HG02840 (cell line): Measurements from ENCODE around the gene JMJD7.

Experiments used
- ATAC-seq: cut with Tn5 transposase; IDR thresholded peaks from one replicate; pipeline ENCODE4 v1.9.1; 2021; ENCODE audit warnings: mild to moderate bottlenecking, moderate library complexity, moderate number of reproducible peaks; ENCODE audit not compliant: unreplicated experiment, low FRiP score

The JMJD7 gene

DNA sequence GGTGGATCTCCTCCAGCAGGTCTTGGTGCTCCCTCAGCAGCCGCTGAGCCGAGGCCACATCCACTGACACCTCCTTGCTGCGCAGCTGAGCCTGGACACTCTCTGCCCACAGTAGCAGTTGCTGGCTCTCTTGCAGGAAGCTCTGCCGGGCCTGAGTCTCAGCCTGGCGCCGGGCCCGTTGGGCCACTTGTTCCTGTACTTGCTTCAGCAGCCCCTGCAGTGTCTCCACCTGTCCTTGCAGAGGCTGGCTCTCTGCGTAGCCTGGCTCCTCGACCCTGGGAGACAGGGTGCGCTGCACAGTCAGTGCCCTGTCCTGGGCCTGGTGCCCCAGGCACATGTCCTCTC lies 50.4 kb downstream of the JMJD7 start:
- no peak for ATAC-seq

DNA sequence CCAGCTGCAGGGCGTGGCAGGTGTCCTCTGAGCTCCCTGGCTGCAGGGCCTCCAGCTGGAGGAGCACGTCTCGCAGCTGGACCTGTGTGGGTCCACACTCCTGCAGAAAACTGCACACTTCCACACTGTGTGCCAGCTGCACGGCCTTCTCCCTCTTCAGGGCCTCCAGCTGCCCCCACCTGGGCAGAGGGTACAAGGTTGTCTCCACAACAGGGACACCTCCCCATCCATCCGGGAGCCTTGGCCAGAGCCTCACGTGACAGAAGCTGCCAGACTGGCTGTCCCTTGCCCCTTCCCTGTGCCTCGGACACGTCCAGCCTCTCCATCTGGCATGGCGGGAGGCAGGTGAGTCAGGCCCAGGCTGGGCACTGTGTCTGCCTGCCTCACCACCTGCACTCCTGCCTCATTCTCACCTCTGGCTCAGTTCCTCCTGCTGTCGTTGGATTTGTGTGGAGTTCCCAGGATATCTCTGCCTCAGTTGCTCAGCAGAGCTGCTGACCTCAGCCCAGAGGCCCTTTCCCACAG lies 51.5 kb downstream of the JMJD7 start:
- ATAC-seq = no peak

DNA sequence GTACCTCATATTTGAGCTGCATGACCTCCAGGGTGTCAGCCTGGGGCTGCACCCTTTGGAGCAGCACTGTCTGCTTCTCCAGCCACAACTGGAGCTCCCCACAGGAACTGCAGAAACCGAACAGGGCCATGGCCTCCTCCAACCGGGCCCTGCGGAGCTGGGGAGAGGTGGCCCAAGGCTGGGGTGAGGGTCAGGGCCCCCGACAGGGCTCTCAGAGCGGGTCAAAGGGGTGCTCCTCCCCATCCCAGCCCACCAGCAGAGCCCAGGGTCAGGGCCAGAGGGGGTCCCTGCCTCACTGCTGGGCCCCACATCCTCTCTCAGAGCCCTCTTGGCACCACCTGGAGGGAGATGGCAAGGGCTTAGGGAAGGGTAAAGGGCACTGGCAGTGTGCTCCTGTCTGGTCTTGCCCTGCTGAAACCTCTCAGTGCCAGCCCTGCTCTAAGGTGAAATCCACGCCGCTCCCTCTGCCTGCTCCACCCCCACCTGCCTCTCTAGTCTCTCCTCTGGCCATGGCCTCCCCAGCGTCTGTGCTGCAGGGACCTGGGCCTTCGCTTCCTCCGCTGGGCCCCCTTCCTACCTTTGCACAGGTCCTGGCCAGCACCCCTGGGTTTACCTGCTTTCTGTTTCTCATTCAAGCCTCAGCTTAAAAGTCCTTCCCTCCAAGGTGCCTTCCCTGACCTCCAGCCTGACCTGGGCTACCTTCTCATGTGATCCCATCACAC lies 52.4 kb downstream of the JMJD7 start:
- no peak for ATAC-seq

DNA sequence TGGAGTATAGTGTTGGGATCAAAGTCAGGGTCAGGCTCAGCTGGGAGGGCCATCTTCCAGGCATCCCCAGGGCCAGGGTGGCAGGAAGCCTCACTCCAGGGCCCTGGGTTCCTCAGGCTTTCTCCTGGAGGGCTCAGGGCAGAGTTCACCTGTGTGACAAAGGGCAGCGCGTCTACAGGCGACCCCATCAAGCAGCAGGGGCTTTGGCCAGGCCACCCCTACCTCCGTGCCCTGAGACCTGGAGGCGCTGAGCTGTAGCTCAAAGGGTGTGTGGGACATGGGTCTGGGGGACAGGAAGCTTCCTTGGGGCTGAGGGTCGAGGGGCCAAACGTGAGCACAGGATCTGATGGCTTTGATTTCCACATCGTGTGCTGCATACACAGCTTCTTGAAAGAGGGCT lies 53.2 kb downstream of the JMJD7 start:
- ATAC-seq = no peak

DNA sequence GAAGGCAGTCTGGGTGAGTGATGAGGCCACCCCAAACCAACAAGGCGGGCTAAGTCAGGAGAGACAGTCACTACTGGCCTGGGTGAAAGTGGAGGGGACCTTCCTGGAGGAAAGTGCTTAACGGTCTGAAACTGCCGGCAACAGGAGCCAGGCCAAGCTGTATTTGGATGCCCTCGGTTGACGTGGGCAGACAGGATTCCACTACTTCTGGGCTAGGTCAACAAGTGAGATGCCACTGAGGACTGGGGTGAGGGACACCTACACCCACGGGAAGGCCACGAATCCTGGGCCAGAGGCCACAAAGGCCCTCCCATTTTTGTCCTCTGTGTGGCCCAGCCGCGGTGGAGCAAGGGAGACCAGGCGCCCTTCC lies 53.6 kb downstream of the JMJD7 start:
- ATAC-seq = no peak

DNA sequence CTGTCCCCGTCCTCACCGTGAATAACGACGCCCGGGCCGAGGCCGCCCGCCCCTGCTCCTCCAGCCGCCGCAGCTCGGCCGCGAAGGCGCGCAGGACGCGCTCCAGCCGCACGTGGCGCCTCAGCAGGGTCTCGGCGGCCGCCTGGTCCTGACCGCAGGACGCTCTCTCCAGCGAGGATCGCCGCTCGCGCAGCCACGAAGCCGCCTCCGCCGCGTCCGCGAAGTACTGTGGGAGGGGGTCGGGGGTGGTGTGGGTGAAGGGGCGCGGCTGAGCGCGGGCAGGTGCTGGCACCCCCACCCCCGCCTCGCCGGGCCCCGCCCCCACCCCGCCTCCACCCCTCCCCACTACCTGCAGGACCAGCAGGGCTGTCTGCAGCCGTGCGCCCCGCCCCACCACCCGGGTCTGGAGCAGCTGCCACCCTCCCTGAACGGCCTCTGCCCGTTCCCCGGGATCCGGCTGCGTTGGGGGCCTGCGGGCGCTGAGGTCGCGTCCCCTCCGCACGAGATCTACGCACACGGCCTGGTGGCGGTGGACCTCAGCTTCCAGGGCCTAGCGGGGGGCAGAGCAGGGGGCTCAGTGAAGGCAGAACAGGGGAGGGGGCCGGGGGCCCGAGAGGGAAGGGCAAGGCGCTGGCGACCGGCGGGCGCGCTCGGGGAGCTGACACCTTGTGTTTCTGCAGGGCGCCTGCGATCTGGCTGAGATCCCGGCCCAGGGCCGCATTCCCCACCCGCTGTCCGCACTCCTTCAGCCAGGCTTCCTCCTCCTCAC lies 54.2 kb downstream of the JMJD7 start:
- no peak for ATAC-seq

DNA sequence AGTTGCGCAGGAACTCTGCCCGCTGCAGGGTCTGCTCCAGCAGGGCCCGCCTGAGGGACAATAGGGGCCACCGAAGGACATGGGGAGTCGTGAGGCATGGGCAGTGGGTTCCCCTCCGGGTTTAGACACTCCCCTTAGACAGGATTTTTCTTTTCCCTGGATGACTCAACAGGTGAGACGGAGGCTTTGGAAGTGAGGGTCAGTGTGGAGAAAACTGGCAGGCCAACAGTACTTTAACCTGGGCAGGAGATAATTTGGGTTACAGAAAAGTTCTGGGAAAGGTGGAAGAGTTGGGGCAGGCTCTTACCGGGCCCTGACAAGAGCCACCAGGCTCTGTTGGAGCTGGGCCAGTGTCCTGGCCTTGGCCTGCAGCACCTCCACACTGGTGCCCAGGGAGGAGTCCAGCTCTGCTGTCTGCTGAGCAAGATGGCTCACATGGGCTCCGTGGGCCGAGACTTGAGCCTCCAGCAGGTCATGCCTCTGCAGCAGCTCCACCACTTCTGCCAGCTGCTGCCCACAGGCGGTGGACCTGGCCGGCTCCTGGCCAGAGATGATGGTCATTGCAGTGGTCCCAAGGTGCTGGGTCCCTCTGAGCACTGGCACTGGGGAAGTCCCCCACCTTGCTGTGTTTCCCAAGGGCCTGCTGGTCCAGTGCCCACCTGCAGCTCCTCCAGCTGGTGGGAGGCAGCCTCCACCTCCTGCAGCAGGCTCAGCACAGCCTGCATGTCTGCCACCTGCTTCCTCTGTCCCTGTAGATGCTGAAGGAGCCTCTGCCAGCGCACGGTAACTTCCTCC lies 55.0 kb downstream of the JMJD7 start:
- no peak for ATAC-seq

DNA sequence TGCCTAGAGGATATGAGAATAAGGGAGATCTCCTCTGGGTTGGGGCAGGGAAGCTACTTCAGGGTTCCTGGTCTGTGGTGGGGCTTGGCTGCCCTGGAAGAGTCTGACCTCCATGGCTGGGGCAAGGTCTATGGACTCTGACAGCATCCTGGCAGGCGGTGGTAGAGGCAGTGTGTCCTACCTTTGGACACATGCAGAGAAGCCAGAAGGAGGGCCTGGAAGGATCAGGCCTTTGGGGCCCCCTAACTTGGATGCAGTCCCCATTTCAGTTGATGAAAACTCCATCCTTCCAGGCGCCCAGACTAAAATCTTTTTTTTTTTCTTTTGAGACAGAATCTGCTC lies 55.6 kb downstream of the JMJD7 start:
- no peak for ATAC-seq

DNA sequence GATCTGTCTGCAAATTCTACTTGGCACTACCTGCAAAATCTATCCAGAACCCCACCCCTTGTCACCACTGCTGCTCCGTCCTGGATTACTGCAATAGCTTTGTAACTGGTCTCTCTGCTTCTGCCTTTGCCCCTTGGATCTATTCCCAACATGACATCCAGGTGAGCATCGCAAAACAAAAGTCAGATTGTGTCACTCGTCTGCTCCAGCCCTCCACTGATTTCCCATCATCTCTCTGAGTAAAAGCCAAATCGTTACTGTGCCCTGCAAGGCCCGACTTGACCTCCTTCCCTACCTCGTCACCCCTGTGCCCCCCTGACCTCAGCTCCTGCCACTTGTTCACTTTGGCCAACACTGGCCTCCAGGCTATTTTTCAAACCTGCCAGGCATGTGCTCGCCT lies 56.6 kb downstream of the JMJD7 start:
- no peak for ATAC-seq

DNA sequence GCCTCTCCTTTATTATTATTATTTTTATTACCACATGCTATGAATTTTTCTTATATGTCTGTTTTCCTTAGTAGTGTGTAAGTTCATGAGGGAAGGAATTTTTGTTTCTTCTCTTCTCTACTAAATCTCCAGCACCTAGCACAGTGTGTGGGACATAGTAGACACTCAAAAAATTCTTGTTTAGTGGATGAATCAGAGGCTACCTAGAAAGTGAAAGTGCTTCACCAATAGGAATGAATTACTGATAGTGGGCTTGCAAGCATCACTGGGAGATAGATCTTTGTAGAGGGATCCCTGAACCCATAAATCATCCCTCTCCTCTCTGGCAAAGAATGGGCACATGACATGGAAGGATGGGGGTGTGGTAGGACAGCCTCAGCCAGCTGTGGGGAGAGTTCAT lies 57.4 kb downstream of the JMJD7 start:
- no peak for ATAC-seq

DNA sequence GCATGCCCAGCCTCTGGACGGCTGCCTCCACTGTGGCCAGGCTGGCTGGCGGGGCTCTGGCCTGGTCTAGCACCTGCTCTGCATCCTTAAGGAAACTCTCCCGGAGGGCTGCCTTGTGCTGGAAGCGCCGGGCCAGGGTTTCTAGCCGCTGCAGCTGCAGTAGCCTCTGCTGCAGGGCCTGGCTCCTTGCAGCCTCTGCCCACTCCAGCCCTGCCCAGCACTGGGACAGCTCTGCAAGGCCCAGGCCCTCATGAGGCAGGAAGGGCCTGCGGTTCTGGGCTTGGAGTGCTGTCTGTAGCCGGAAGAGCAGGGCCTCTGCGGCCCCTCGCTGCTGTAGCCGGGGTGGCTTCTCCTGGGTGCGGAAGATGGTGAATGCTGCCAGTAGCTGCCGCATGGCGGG lies 57.9 kb downstream of the JMJD7 start:
- no peak for ATAC-seq

DNA sequence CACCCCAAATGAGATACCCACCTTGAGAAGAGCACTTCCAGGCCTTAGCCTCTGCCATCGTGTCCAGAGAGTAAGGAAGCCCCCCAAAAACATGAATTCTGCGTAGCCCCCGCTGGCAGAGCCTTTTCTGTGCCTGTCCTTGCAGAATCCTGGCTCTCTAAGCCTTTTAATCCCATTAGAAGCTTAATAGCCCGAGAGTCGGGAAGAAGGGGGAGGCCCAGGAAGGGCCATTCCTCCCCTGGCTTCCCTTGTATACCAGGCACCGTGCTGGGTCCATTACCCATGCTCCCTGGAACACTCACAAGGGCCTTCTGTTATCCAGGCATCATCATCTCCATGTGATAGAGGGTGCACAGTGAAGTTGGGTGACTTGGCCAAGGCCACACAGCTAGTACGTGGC lies 58.8 kb downstream of the JMJD7 start:
- no peak for ATAC-seq

DNA sequence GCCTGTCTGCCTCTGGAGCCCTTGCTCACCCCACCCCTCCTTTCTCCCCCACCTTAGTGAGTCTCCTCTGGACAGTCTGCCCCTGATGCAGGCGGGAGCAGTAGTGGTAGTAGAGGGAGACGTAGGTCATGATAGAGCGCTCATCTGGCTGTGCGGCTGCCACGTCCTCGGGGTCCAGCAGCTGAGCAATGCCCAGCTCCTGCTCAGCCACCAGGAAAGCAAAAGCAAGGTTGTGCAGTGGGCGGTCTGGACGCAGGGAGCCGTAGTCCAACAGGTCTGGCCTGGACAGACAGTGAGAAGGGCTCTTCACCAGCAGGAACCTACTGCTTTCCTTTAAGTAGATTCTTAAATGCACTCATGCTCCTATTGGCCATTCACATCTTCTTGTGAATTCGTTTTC lies 59.3 kb downstream of the JMJD7 start:
- ATAC-seq = no peak
